MM.1S (cell line): ENCODE data around the gene ALDOA.

ENCODE experiments used
- DNase-seq: peaks from one replicate; pipeline ENCODE4 v3.0.0-alpha.2; 2015
- H2AFZ ChIP-seq: fragments of 300-600 bp; sonication (generic); 2 replicates; pipeline ENCODE4 v1.6.0; 2016; ENCODE audit warnings: antibody characterized with exemption, low read length
- H3F3A ChIP-seq: fragments of 300-600 bp; sonication (generic); 2 replicates; pipeline ENCODE4 v1.6.1; 2016; ENCODE audit warnings: mild to moderate bottlenecking, antibody characterized with exemption, low read length, moderate library complexity, mixed read lengths; ENCODE audit not compliant: insufficient read depth
- H3K27ac ChIP-seq: fragments of 300-600 bp; sonication (generic); 2 replicates; pipeline ENCODE4 v1.5.1; 2016; ENCODE audit warnings: mild to moderate bottlenecking, low read length
- H3K27me3 ChIP-seq: fragments of 300-600 bp; sonication (generic); replicated peaks from 2 replicates; pipeline ENCODE4 v1.6.0; 2016; ENCODE audit warnings: low read length; ENCODE audit not compliant: insufficient read depth
- H3K36me3 ChIP-seq: fragments of 300-600 bp; sonication (generic); replicated peaks from 2 replicates; pipeline ENCODE4 v1.6.1; 2016; ENCODE audit warnings: mild to moderate bottlenecking, low read length, mixed read lengths; ENCODE audit not compliant: insufficient read depth
- H3K4me1 ChIP-seq: fragments of 300-600 bp; sonication (generic); 2 replicates; pipeline ENCODE4 v1.6.1; 2016; ENCODE audit warnings: low read length, mixed read lengths
- H3K4me2 ChIP-seq: fragments of 300-600 bp; sonication (generic); 2 replicates; pipeline ENCODE4 v1.6.0; 2016; ENCODE audit warnings: low read depth, low read length
- H3K4me3 ChIP-seq: fragments of 300-600 bp; sonication (generic); 2 replicates; pipeline ENCODE4 v1.5.1; 2016; ENCODE audit warnings: low read length, mixed read lengths
- H3K79me2 ChIP-seq: fragments of 300-600 bp; sonication (generic); 2 replicates; pipeline ENCODE4 v1.6.1; 2016; ENCODE audit warnings: mixed run types, low read length, mixed read lengths
- H3K9ac ChIP-seq: fragments of 300-600 bp; sonication (generic); 2 replicates; pipeline ENCODE4 v1.6.1; 2016; ENCODE audit warnings: low read length, mixed read lengths
- H3K9me2 ChIP-seq: fragments of 300-600 bp; sonication (generic); replicated peaks from 2 replicates; pipeline ENCODE4 v1.6.1; 2016; ENCODE audit warnings: mild to moderate bottlenecking, low read length, mixed read lengths; ENCODE audit not compliant: insufficient read depth
- H3K9me3 ChIP-seq: fragments of 300-600 bp; sonication (generic); replicated peaks from 2 replicates; pipeline ENCODE4 v1.6.1; 2016; ENCODE audit warnings: mild to moderate bottlenecking, low read length, mixed read lengths; ENCODE audit not compliant: insufficient read depth
- H4K20me1 ChIP-seq: fragments of 300-600 bp; sonication (generic); 2 replicates; pipeline ENCODE4 v1.6.1; 2016; ENCODE audit warnings: mild to moderate bottlenecking, low read length, moderate library complexity, mixed read lengths; ENCODE audit not compliant: insufficient read depth
- CTCF ChIP-seq: fragments of 300-600 bp; sonication (generic); IDR thresholded peaks from 2 replicates; pipeline ENCODE4 v1.5.1; 2016; ENCODE audit warnings: antibody characterized with exemption, low read length, mixed read lengths
- EZH2 ChIP-seq: fragments of 300-600 bp; sonication (generic); optimal IDR thresholded peaks from 2 replicates; pipeline ENCODE3; 2017; ENCODE audit warnings: low read depth, mild to moderate bottlenecking, antibody characterized with exemption, low read length, mixed read lengths
- EZH2phosphoT487 ChIP-seq: fragments of 300-600 bp; sonication (generic); IDR thresholded peaks from 2 replicates; pipeline ENCODE4 v1.6.1; 2018; ENCODE audit warnings: antibody characterized with exemption, low read length

The ALDOA gene

GRCh38 chr16:30112197-30113030, 46.9 kb downstream of the ALDOA start:
- Histone ChIP-seq H3K9me2 (no peaks in the 10 kb centered on the region), H4K20me1 (no peaks in the 10 kb centered on the region), H3K4me2 (no peak overlapping the region), H3K4me1 (peaks cover 17% of the 10 kb centered on the region), H3K27me3 (no peaks in the 10 kb centered on the region), H2AFZ (no peak overlapping the region), H3F3A (peaks cover 15% of the 10 kb centered on the region), H3K36me3 (no peaks in the 10 kb centered on the region), H3K9ac (no peak overlapping the region), H3K4me3 (no peak overlapping the region), H3K9me3 (no peaks in the 10 kb centered on the region), H3K27ac (no peak overlapping the region), H3K79me2 (no peaks in the 10 kb centered on the region)
- TF ChIP-seq EZH2 (no peak), CTCF (peak; percentile 70)
- DNase-seq = peak; percentile 48

- Histone ChIP-seq H3K4me1 (peaks cover 17% of the 10 kb centered on the region), H3K79me2 (no peaks in the 10 kb centered on the region), H3K4me2 (no peak within 1 kb of the TSS), H2AFZ (no peak within 1 kb of the TSS), H3K36me3 (no peaks in the 10 kb centered on the region), H3K27ac (no peak within 1 kb of the TSS), H3K9ac (no peak within 1 kb of the TSS), H3F3A (peaks cover 15% of the 10 kb centered on the region), H4K20me1 (no peaks in the 10 kb centered on the region), H3K9me3 (no peaks in the 10 kb centered on the region), H3K9me2 (no peaks in the 10 kb centered on the region), H3K27me3 (no peaks in the 10 kb centered on the region), H3K4me3 (no peak within 1 kb of the TSS)
- DNase-seq = no peak
- TF ChIP-seq EZH2 (no peak), EZH2phosphoT487 (no peak), CTCF (no peak)
Measured at GRCh38 chr16:30113031-30113710, 47.6 kb downstream of the ALDOA start, which contains the start of gene GDPD3. Gene GDPD3 (minus strand): TSS chr16:30113537. CDS start chr16:30113478, 59 bp downstream.

GRCh38 chr16:30113711-30114333, 48.3 kb downstream of the ALDOA start:
- Histone ChIP-seq H3K27ac (no peak overlapping the region), H2AFZ (no peak overlapping the region)

More at GRCh38 chr16:30113711-30114333, 48.3 kb downstream of the ALDOA start:
- Histone ChIP-seq H3K27me3 (no peaks in the 10 kb centered on the region), H4K20me1 (no peaks in the 10 kb centered on the region), H3K4me3 (no peak overlapping the region), H3F3A (peaks cover 15% of the 10 kb centered on the region), H3K4me1 (peaks cover 17% of the 10 kb centered on the region), H3K79me2 (no peaks in the 10 kb centered on the region), H3K9ac (no peak overlapping the region), H3K9me3 (no peaks in the 10 kb centered on the region), H3K4me2 (no peak overlapping the region), H3K9me2 (no peaks in the 10 kb centered on the region), H3K36me3 (no peaks in the 10 kb centered on the region)
- TF ChIP-seq EZH2 = no peak
- no peak for TF ChIP-seq EZH2phosphoT487
- TF ChIP-seq CTCF = no peak
- DNase-seq = no peak
